OCI-LY3 (cell line): Measurements from ENCODE around the gene ASPN.

ENCODE experiments used
- CTCF ChIP-seq: fragments of 200-600, 300-600 bp; sonication (generic); IDR thresholded peaks from 2 replicates; pipeline ENCODE4 v1.5.1; 2014; ENCODE audit warnings: antibody characterized with exemption, low read length, low read depth
- EZH2phosphoT487 ChIP-seq: fragments of 200-600 bp; shearing (Covaris generic); IDR thresholded peaks from 2 replicates; pipeline ENCODE4 v1.6.1; 2018; ENCODE audit warnings: antibody characterized with exemption, mixed run types, low read depth

DNA sequence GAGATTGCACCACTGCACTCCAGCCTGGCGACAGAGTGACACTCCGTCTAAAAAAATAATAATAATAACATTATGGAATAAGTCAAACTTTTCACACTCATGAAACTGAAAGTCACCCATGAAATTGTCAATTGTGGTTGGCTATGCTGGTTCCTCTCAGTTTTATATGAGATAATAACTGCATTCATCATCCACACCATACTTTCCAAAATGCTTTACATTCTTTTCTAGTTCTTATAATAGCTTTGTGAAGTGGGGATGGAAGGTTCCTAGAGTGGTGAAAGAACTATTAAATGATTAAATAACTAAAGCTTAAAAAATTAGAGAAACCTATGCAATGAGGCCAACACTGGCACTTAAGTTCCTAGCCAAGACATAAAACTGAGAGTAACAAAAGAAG, 12.6 kb upstream of the ASPN start:
- TF ChIP-seq CTCF (no peak), EZH2phosphoT487 (no peak)
